ENCODE data around the gene FOXL1. TPM values are rescaled to one million over a fixed set of nuclear protein-coding genes. Genes with fewer than 3 reads are reported as not detected.

The FOXL1 gene
- total RNA-seq, 2 donors from 2014 or later: 0.37 TPM; not detected in 1

GRCh38 chr16:86545481-86545880 is 32.9 kb upstream of the FOXL1 start:
- Mint-ChIP-seq H3K27ac (no peak overlapping the region), H3K4me1 (no peaks in the 10 kb centered on the region), H3K27me3 (ENCODE audit: insufficient read depth) (no peaks in the 10 kb centered on the region), H3K4me3 (no peak overlapping the region), H3K9me3 (no peaks in the 10 kb centered on the region), H3K36me3 (ENCODE audit: low read depth) (peaks cover 23% of the 10 kb centered on the region)
- WGBS, 2 experiments (ENCODE audit: insufficient coverage in 1 of 2, insufficient read length in 1 of 2): 79 to 95% methylated on average over 4 to 12 of the region's 12 CpGs
- no peak for TF ChIP-seq CTCF (conservative IDR thresholded peaks at IDR 0.05)
- no peak overlapping the region for H3K9ac ChIP-seq (ENCODE audit: extremely low read depth, low read length, poor library complexity, severe bottlenecking)
- no peaks in the 10 kb centered on the region for H3K4me1 ChIP-seq (ENCODE audit: control insufficient read depth, insufficient read depth, low read length)
- H3K9me3 ChIP-seq (ENCODE audit: control insufficient read depth, low read length): no peaks in the 10 kb centered on the region
- H3K27ac ChIP-seq (ENCODE audit: low read depth, low read length): no peak overlapping the region
- no peak overlapping the region for H3K4me3 ChIP-seq (ENCODE audit: low read length)
- no peaks in the 10 kb centered on the region for H3K27me3 ChIP-seq (ENCODE audit: control insufficient read depth, insufficient read depth, low read length, poor library complexity, severe bottlenecking)
- H3K36me3 ChIP-seq (ENCODE audit: control insufficient read depth, insufficient read depth, low read length): peaks cover 59% of the 10 kb centered on the region
- DNase-seq: no peak

DNA sequence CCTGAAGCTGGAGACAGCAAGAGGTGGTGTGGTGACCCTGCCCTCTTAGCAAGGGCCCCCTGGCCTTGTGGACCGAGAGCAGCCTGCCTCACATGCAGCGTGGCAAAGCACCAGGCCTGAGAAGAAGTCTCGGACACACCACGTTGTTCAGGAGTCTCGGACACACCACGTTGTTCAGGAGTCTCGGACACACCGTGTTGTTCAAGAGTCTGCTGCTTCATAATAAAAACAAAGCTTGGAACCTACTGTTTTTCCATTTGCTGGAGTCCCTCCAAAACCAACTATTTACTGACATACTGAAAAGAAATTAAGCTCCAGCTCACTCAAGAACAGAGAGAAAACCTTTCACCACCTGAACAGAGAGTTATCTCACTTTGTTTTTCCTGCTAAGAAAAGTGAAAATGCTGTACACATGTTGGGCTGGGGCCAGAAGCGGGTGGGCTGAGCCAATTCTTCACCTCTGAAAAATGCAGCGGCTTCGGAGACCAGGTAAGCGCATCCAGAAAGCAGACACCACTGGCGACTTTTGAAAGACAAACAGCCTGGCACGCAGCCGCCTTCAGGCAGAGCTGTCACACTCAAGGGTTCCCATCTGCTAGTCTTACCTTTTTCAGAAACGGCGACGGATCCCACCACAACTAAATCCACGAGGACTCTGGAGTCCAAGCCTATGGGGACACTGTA is 32.3 kb upstream of the FOXL1 start:
- H3K27ac Mint-ChIP-seq: no peak overlapping the region
- H3K36me3 Mint-ChIP-seq (ENCODE audit: low read depth): peaks cover 18% of the 10 kb centered on the region
- TF ChIP-seq CTCF (conservative IDR thresholded peaks at IDR 0.05): no peak
- H3K9me3 Mint-ChIP-seq: no peaks in the 10 kb centered on the region
- H3K27ac ChIP-seq (ENCODE audit: low read depth, low read length): no peak overlapping the region
- no peak overlapping the region for H3K4me3 Mint-ChIP-seq
- no peaks in the 10 kb centered on the region for H3K27me3 ChIP-seq (ENCODE audit: control insufficient read depth, insufficient read depth, low read length, poor library complexity, severe bottlenecking)
- H3K4me1 ChIP-seq (ENCODE audit: control insufficient read depth, insufficient read depth, low read length): no peaks in the 10 kb centered on the region
- no peaks in the 10 kb centered on the region for H3K4me1 Mint-ChIP-seq
- H3K4me3 ChIP-seq (ENCODE audit: low read length): no peak overlapping the region
- H3K9me3 ChIP-seq (ENCODE audit: control insufficient read depth, low read length): no peaks in the 10 kb centered on the region
- no peak overlapping the region for H3K9ac ChIP-seq (ENCODE audit: extremely low read depth, low read length, poor library complexity, severe bottlenecking)
- no peak for DNase-seq
- no peaks in the 10 kb centered on the region for H3K27me3 Mint-ChIP-seq (ENCODE audit: insufficient read depth)
- 95% methylated on average over 19 of the region's 19 CpGs for WGBS, 2 experiments (ENCODE audit: insufficient coverage in 1 of 2, insufficient read length in 1 of 2)
- peaks cover 54% of the 10 kb centered on the region for H3K36me3 ChIP-seq (ENCODE audit: control insufficient read depth, insufficient read depth, low read length)

DNA sequence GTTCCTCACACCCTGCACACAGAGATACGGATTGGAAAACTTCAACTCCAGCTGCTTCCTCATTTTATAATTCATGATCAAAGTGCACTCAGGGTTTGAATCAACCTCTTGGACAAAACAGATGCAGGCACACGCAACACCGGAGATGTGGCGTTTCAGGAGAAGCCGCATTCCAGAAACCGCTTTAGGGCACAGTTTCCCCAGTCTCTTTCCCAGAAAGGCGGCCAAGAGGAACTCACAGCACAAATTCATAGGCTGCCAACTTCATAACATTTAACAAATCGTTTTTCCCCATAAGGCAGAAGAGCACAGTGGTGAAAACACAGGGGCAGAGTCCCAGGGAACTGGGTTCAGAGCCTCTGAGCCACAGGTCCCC is 31.7 kb upstream of the FOXL1 start:
- Mint-ChIP-seq H3K4me3 (no peak overlapping the region), H3K4me1 (no peaks in the 10 kb centered on the region), H3K36me3 (ENCODE audit: low read depth) (peaks cover 18% of the 10 kb centered on the region), H3K27ac (no peak overlapping the region), H3K9me3 (no peaks in the 10 kb centered on the region), H3K27me3 (ENCODE audit: insufficient read depth) (no peaks in the 10 kb centered on the region)
- Histone ChIP-seq H3K4me1 (ENCODE audit: control insufficient read depth, insufficient read depth, low read length) (no peaks in the 10 kb centered on the region), H3K36me3 (ENCODE audit: control insufficient read depth, insufficient read depth, low read length) (peaks cover 54% of the 10 kb centered on the region), H3K27me3 (ENCODE audit: control insufficient read depth, insufficient read depth, low read length, poor library complexity, severe bottlenecking) (no peaks in the 10 kb centered on the region), H3K9me3 (ENCODE audit: control insufficient read depth, low read length) (no peaks in the 10 kb centered on the region), H3K9ac (ENCODE audit: extremely low read depth, low read length, poor library complexity, severe bottlenecking) (no peak overlapping the region), H3K4me3 (ENCODE audit: low read length) (no peak overlapping the region), H3K27ac (ENCODE audit: low read depth, low read length) (no peak overlapping the region)
- no peak for DNase-seq
- no peak for TF ChIP-seq CTCF (conservative IDR thresholded peaks at IDR 0.05)
- WGBS, 2 experiments (ENCODE audit: insufficient coverage in 1 of 2, insufficient read length in 1 of 2): 91 to 92% methylated on average over 4 to 8 of the region's 8 CpGs

Measured in endodermal cell (in vitro differentiated cells).